NB4 (cell line): ENCODE results near the gene PLEKHG3.

Source experiments
- CTCF ChIP-seq: IDR thresholded peaks from one replicate; pipeline ENCODE4 v1.5.1; 2012; ENCODE audit warnings: low read depth, low read length
- MAX ChIP-seq: IDR thresholded peaks from 2 replicates; pipeline ENCODE4 v1.6.1; 2011; ENCODE audit warnings: low read depth, low read length
- MYC ChIP-seq: IDR thresholded peaks from 2 replicates; pipeline ENCODE4 v1.6.1; 2011; ENCODE audit warnings: low read depth, low read length
- POLR2A ChIP-seq: IDR thresholded peaks from 2 replicates; pipeline ENCODE4 v1.6.1; 2011; ENCODE audit warnings: mild to moderate bottlenecking; ENCODE audit not compliant: insufficient read length; ENCODE audit errors: extremely low read depth

GRCh38 chr14:64737391-64738280 is 33.4 kb downstream of the PLEKHG3 start:
- TF ChIP-seq CTCF (no peak), POLR2A (no peak), MAX (no peak), MYC (no peak)
